SH-SY5Y (cell line): ENCODE data around the gene SLC1A2.

Experiments used
- GATA2 ChIP-seq: IDR thresholded peaks from 2 replicates; pipeline ENCODE4 v1.6.1; 2011; ENCODE audit warnings: mild to moderate bottlenecking, low read depth, low read length
- GATA3 ChIP-seq: IDR thresholded peaks from 2 replicates; pipeline ENCODE4 v1.6.1; 2011; ENCODE audit warnings: low read depth, mild to moderate bottlenecking, low read length, moderate library complexity

DNA sequence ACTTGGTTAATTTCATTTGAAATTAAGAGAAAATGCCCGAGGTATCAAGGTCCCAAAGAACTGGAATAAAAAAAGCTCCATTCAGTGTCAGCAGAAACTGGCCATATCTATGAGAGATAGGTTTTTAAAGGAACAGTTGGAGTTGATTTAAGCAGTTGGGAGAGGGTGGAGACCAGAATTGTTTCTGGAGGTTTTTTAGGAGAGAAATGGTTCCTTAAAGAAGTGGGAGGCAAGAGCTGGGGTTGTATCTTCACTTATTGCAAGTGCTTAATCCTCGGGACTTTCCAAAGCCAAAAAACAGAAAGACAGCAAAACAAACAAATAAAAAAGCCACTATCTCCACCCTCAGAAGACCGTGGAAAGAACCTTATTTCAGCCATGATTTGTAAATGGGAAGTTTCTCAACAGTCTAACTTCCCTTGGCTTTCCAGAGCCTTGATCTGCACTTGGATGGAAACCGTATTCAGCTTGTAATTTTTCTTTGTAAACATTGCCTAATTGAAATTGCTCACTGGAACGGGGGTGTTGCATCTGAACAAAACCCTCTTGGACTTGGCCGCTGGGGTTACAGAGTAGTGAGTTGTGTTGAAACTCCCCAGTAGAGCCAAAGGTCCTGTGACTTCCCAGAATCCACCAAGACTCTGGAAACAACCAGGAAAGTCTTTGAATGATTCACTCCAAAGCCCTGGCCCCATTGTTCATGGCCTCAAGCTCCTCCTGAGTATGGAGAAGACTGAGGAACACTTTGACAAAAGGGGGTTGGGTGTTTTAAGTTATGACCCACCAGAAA, 115.6 kb downstream of the SLC1A2 start:
- TF ChIP-seq GATA2 (no peak), GATA3 (no peak)
